AG08396 (cell line): ENCODE data around the gene CHST11.

Experiments used
- DNase-seq: peaks from one replicate; pipeline ENCODE4 v3.0.0; 2012; ENCODE audit warnings: low spot score, mixed read lengths

CHST11 gene

GRCh38 chr12:104460041-104460719, 3.4 kb downstream of the CHST11 start:
- no peak for DNase-seq

GRCh38 chr12:104460973-104461698, 4.4 kb downstream of the CHST11 start:
- no peak for DNase-seq

DNA sequence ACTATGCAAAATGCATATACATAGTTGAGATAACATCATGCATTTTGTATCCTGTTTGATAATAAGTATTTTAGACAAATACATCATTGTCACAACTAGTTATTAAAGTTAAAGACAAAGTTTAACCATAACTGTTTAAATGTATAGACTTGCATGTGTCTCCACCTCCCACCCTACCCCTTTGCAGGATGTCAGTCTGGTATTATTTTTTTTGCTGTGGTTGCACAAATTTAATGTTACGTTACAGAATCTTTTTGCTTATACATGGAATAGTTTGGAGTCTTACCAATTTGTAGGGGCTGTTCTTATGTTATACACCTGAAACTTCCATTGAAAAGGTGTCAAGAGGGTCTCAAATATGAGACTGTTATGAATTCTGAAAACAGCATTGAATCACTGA, 5.6 kb downstream of the CHST11 start:
- no peak for DNase-seq

GRCh38 chr12:104462931-104463339, 6.2 kb downstream of the CHST11 start:
- no peak for DNase-seq

DNA sequence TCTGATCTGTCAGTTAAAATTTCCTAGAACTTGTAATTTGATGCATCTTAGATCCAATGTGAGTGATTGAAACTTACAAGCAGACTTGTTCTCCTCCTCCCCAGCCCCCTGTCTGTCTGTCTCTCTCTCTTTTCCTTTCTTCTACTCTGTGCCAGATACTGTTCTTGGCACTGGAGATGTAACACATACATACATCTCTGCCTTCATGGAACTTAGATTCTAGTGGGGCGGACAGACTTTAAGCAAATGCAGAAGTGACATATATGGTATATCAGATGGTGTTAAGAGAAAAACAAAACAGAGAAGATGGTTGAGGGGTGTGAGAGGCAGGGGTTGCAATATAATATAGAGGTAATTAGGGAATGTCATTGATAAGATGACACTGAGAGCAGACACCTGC, 6.6 kb downstream of the CHST11 start:
- no peak for DNase-seq

DNA sequence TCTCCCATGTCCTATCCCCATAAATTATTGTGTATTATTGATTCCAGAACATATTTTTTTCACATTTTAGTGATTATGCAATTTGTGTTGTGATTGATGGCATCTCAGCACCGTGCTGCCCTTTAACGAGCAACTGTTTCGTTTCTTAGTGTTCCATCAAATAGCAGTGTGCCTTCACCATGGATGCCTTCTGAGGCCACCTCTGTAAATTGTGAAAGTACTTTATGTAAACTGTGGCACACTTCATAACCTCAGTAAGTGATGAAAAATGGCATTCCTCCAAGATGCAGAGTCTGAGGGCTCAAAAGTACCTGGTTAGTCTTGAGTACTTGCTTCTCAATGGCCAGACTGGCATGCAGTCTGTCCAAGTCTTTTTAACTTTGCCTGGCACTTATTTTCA, 8.2 kb downstream of the CHST11 start:
- no peak for DNase-seq

DNA sequence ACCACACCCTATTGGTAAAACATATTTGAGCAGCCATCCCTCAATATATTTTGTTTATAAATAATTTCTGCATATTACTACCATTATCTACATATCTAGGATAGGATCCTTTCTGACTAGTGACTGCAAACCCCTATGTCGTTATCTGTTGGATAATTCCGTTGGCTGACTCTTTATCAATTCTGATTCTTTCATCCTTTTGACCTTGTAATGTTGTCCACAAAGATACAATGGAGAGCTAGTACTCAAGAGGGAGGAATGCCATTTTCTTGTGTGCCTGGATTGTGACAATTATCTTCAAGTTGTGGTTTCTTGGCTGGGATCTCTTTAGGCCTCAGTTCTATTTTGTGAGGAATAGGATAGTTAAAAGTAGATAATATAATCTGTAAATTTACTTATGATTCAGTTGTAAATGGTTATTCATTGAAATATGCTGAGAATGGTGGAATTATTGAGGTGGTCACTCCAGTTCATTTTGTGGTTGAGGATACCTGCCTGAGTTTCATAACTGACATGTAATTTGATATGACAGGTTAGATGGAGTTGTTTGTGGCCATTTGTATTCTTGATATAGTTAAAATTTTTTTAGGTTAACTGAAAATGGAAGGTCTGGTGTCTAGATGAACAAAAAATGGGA, 10.1 kb downstream of the CHST11 start:
- no peak for DNase-seq

- no peak for DNase-seq
These were observed 10.6 kb downstream of the CHST11 start for GRCh38 chr12:104467346-104467837.

- DNase-seq: no peak
These were observed 11.6 kb downstream of the CHST11 start for GRCh38 chr12:104468371-104468770.

- no peak for DNase-seq
These were observed 12.3 kb downstream of the CHST11 start for GRCh38 chr12:104469066-104469465.

GRCh38 chr12:104469523-104469922, 12.8 kb downstream of the CHST11 start:
- DNase-seq: no peak

- DNase-seq: no peak
These were observed 13.8 kb downstream of the CHST11 start for GRCh38 chr12:104470521-104470920.

- no peak for DNase-seq
These were observed 14.6 kb downstream of the CHST11 start for GRCh38 chr12:104471336-104471735.

DNA sequence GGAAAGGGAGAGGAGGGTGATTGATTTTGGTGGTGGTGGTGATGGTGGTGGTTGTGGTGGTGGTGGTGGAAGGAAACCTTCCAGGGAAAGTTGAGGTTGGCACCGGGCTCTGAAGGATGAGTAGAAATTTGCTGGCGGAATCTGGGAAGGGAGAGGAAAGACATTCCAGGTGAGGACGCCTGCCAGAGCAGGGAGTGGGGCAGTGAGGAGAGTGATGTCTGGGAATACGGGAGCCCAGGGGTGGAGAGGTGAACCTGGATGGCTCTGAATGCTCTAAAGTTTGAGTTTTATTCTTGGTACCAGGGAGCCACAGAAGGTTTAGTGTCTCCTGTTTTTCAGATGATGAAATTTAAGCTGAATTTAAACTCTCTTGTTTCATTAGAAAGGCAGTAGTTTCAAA, 16.0 kb downstream of the CHST11 start:
- DNase-seq: no peak

GRCh38 chr12:104473374-104473983, 16.7 kb downstream of the CHST11 start:
- DNase-seq: no peak

DNA sequence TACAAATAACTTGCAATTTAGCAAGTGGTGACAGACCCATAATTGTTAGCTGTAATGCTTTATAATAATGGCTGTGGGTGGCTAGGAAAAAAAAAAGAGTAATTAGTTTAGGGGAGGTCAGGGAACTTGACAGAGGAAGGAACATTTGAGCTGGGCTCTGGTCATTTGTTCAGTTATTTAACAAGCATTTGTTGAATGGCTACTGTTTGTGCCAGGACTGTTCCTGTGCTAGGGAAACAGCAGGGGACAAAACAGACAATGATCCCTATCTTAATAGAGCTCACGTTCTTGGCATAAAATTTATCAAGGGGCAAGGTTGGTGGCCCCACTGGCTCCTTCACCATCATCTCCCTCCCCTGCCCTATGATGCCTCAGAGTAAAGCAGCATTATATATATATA, 18.5 kb downstream of the CHST11 start:
- no peak for DNase-seq

DNA sequence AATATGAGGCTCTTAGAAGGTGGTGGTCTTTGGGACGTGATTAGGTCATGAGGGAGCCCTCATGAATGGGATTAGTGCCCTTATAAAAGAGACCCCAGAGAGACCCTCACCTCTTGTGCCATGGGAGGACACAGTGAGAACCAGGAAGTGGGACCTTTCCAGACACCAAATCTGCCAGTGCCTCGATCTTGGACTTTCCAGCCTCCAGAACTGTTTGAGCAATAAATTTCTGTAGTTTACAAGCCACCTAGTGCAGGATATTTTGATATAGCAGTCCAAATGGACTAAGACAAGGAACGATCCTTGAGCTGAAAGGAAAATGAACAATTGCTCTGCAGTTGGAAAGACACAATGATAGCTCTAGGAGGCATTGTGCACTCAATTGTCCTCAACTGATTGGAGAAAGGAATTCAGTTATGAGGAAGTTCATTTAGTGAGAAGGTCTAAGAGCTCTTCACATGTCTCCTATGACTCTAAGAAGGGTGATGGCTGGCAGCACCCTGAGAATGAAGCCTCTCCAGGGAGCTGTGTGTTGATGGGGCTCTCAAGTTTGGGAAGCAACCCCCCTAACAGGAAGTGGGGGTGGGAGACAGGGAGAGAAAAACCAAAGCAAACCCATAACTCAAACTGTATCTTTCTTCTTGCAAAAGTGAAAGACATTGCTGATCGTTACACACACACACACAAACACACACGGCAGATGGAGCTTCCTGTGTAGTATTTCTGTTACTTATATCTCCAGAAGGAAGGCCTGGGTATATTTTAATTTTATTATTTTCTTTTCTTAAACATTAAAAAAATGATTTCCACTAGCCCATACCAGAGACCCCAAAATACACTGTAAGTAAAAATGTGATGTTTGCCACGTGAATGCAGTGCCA, 21.0 kb downstream of the CHST11 start:
- no peak for DNase-seq

- no peak for DNase-seq
These were observed 21.8 kb downstream of the CHST11 start for GRCh38 chr12:104478396-104479122.

GRCh38 chr12:104479123-104479662, 22.4 kb downstream of the CHST11 start:
- DNase-seq: no peak

DNA sequence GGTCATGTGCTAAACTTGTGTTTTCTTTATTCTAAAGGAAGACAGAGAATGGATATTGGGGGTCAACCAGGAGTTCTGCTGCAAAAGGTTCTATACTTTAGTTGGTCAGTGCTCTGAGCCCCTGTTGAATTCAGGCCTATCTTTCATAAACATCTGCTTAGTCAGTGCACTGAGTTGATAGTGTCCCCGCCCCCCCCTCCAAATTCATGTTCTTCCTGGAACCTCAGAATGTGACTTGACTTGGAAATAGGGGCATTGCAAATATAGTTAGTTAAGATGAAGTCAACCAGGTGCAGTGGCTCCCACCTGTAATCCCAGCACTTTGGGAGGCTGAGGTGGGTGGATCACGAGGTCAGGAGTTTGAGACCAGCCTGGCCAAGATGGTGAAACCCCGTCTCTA, 23.3 kb downstream of the CHST11 start:
- no peak for DNase-seq
